ENCODE measurements around the gene B3GALT4.

- TF ChIP-seq, protein P1, sequence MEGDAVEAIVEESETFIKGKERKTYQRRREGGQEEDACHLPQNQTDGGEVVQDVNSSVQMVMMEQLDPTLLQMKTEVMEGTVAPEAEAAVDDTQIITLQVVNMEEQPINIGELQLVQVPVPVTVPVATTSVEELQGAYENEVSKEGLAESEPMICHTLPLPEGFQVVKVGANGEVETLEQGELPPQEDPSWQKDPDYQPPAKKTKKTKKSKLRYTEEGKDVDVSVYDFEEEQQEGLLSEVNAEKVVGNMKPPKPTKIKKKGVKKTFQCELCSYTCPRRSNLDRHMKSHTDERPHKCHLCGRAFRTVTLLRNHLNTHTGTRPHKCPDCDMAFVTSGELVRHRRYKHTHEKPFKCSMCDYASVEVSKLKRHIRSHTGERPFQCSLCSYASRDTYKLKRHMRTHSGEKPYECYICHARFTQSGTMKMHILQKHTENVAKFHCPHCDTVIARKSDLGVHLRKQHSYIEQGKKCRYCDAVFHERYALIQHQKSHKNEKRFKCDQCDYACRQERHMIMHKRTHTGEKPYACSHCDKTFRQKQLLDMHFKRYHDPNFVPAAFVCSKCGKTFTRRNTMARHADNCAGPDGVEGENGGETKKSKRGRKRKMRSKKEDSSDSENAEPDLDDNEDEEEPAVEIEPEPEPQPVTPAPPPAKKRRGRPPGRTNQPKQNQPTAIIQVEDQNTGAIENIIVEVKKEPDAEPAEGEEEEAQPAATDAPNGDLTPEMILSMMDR (IDR thresholded peaks at IDR 0.05) = no peak
- TF ChIP-seq EZH2 (IDR thresholded peaks at IDR 0.05; ENCODE audit: borderline replicate concordance, insufficient read depth, low read depth, low read length, poor library complexity, severe bottlenecking) = no peak
Measured at GRCh38 chr6:33236328-33236727, 40.6 kb upstream of the B3GALT4 start.

Measured in B cell (primary cell).